22Rv1 (cell line): ENCODE results near the gene SMG9.

Experiments
- H3K27ac ChIP-seq: fragments of 450-650 bp; 2 replicates; pipeline ENCODE4 v1.5.1; 2017
- ZFX ChIP-seq: fragments of 450-650 bp; IDR thresholded peaks from 2 replicates; pipeline ENCODE4 v1.6.1; 2017; ENCODE audit warnings: antibody characterized with exemption, borderline replicate concordance
- TF ChIP-seq, protein P1 (sequence below): fragments of 450-650 bp; IDR thresholded peaks from 2 replicates; pipeline ENCODE4 v1.5.1; 2017; ENCODE audit warnings: mild to moderate bottlenecking

Gene SMG9

DNA sequence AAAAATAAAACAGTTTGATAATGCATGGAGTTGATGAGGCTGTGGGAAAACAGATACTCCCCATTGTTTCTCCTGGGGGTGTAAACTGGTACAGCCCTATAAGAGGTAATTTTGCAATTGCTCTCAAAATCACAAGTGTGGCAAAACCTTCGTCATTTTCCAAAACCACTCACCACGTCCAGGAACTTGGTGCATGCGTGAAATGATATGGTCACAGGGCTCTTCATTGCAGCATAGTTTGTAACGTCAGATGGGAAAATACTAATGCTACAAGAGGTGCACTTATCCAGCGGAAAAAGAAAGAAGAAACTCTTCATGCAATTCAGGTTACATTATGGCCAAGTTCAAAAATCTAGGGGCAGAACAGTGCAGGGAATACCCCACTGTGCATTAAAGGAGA, 72.9 kb downstream of the SMG9 start:
- no peak overlapping the region for H3K27ac ChIP-seq
- TF ChIP-seq ZFX, result no peak
- TF ChIP-seq, protein P1, sequence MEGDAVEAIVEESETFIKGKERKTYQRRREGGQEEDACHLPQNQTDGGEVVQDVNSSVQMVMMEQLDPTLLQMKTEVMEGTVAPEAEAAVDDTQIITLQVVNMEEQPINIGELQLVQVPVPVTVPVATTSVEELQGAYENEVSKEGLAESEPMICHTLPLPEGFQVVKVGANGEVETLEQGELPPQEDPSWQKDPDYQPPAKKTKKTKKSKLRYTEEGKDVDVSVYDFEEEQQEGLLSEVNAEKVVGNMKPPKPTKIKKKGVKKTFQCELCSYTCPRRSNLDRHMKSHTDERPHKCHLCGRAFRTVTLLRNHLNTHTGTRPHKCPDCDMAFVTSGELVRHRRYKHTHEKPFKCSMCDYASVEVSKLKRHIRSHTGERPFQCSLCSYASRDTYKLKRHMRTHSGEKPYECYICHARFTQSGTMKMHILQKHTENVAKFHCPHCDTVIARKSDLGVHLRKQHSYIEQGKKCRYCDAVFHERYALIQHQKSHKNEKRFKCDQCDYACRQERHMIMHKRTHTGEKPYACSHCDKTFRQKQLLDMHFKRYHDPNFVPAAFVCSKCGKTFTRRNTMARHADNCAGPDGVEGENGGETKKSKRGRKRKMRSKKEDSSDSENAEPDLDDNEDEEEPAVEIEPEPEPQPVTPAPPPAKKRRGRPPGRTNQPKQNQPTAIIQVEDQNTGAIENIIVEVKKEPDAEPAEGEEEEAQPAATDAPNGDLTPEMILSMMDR, result no peak

DNA sequence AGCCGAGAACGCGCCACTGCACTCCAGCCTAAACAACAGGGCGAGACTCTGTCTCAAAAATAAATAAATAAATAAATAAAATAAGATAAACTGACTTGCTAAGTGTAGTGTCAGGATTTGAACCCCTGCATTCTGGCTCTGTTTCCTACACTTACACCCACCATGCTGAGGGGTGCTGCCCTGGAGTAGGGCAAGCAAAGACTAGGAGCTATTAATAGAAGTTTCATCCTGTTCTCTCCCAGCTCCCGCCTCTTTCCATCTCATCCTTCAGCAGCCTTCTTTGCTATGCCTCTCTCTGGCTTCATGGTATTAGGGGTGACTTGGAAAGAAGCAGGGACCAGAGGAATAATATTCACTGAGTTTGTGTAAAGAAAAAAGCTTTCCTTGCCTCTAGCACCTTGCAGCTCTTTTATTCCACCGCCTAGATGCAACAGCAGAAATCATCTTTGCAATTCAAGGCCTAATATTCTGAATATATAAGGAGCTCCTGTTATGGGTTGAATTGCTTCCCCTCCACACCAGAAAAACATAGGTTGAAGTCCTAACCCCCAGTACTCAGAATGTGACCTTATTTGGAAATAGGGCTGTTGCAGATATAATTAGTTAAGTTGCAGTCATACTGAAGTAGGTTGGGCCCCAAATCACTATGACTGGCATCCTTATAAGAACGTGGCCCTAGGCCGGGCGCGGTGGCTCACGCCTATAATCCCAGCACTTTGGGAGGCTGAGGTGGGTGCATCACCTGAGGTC, 76.1 kb downstream of the SMG9 start:
- no peak for TF ChIP-seq ZFX
- TF ChIP-seq, protein P1, result no peak
- H3K27ac ChIP-seq, result no peak overlapping the region
